ENCODE data around the gene CD2AP.

DNA sequence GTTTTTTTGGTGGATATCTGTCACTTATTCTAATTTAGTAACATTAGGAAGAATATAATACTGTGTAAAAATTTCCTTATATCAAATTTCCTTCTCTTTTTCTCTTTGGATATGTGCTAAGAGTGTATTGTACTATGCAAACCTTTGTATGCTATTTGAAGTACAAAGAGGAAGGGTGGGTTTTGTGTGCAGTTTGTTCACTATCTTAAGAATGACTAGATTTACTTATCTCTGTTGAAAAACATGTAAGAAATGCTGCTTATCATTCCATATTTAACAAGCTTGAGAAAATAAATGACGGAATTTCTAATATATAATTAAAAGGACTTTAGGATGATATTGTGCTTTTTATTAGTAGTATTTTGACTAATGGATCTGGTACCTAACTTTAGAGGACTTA lies 13.1 kb downstream of the CD2AP start:
- TF ChIP-seq, protein P1, sequence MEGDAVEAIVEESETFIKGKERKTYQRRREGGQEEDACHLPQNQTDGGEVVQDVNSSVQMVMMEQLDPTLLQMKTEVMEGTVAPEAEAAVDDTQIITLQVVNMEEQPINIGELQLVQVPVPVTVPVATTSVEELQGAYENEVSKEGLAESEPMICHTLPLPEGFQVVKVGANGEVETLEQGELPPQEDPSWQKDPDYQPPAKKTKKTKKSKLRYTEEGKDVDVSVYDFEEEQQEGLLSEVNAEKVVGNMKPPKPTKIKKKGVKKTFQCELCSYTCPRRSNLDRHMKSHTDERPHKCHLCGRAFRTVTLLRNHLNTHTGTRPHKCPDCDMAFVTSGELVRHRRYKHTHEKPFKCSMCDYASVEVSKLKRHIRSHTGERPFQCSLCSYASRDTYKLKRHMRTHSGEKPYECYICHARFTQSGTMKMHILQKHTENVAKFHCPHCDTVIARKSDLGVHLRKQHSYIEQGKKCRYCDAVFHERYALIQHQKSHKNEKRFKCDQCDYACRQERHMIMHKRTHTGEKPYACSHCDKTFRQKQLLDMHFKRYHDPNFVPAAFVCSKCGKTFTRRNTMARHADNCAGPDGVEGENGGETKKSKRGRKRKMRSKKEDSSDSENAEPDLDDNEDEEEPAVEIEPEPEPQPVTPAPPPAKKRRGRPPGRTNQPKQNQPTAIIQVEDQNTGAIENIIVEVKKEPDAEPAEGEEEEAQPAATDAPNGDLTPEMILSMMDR (IDR thresholded peaks at IDR 0.05), result no peak
- TF ChIP-seq EP300 (IDR thresholded peaks at IDR 0.05; ENCODE audit: low read depth), result no peak
- no peak for TF ChIP-seq POLR2A (IDR thresholded peaks at IDR 0.05)
- no peak for TF ChIP-seq POLR2AphosphoS5 (IDR thresholded peaks at IDR 0.05)

Measured in transverse colon (tissue), 4 donors.